Tongue (tissue), 2 donors: Measurements from ENCODE around the gene KLHL22. TPM values are rescaled to one million over a fixed set of nuclear protein-coding genes. Genes with fewer than 3 reads are reported as not detected.
"Not testable (repeated sequence)": the region's sequence is repeated elsewhere in the genome, so short reads cannot be mapped to it uniquely, and the experiment has no call there.

Source experiments
- DNase-seq: peaks from one replicate; pipeline ENCODE4 v3.0.0-alpha.2; 2015
- total RNA-seq: library from RNA; depleted of rRNA; stranded (reverse); fragments of >200 nt; gene quantifications from one replicate; pipeline ENCODE4 v1.2.3, GENCODE V29; 2014

KLHL22 gene
- total RNA-seq, 1 donor from 2014 or later, result 66.2 TPM

GRCh38 chr22:20470525-20470924 is 25.1 kb downstream of the KLHL22 start:
- DNase-seq, result not testable (repeated sequence)

GRCh38 chr22:20469110-20469868 is 26.3 kb downstream of the KLHL22 start:
- DNase-seq, result peak; percentile 60

GRCh38 chr22:20466659-20467379 is 28.8 kb downstream of the KLHL22 start:
- no peak for DNase-seq

- no peak for DNase-seq
Measured at GRCh38 chr22:20465759-20466077, 29.9 kb downstream of the KLHL22 start.

- DNase-seq, result no peak
Measured at GRCh38 chr22:20464912-20465758, 30.5 kb downstream of the KLHL22 start.

- DNase-seq, result no peak
Measured at GRCh38 chr22:20464096-20464614, 31.4 kb downstream of the KLHL22 start.

- peak; percentile 62 for DNase-seq
Measured at GRCh38 chr22:20463324-20464095, 32.1 kb downstream of the KLHL22 start.

- no peak for DNase-seq
Measured at GRCh38 chr22:20459862-20460261, 35.7 kb downstream of the KLHL22 start.

GRCh38 chr22:20459152-20459542 is 36.4 kb downstream of the KLHL22 start:
- no peak for DNase-seq

- DNase-seq, result no peak
Measured at GRCh38 chr22:20458530-20459151, 37.0 kb downstream of the KLHL22 start.

GRCh38 chr22:20457506-20458240 is 37.9 kb downstream of the KLHL22 start:
- DNase-seq, result no peak

GRCh38 chr22:20456722-20457076 is 38.9 kb downstream of the KLHL22 start:
- no peak for DNase-seq

GRCh38 chr22:20456064-20456721 is 39.4 kb downstream of the KLHL22 start:
- peak; percentile 91 for DNase-seq

GRCh38 chr22:20455709-20456063 is 39.9 kb downstream of the KLHL22 start:
- DNase-seq, result no peak

- DNase-seq, result no peak
Measured at GRCh38 chr22:20453222-20453621, 42.4 kb downstream of the KLHL22 start.

- no peak for DNase-seq
Measured at GRCh38 chr22:20451920-20452319, 43.7 kb downstream of the KLHL22 start.

- DNase-seq, result not testable (repeated sequence)
Measured at GRCh38 chr22:20451129-20451778, 44.3 kb downstream of the KLHL22 start.

- DNase-seq, result no peak
Measured at GRCh38 chr22:20450551-20450906, 45.1 kb downstream of the KLHL22 start.

GRCh38 chr22:20449819-20450550 is 45.6 kb downstream of the KLHL22 start:
- DNase-seq, result no peak
